Umbilical cord (tissue), 2 donors: Measurements from ENCODE around the gene TEDC2. TPM values are rescaled to one million over a fixed set of nuclear protein-coding genes. Genes with fewer than 3 reads are reported as not detected.
"Not testable (repeated sequence)": the region's sequence is repeated elsewhere in the genome, so short reads cannot be mapped to it uniquely, and the experiment has no call there.

Source experiments
- DNase-seq: peaks from one replicate; pipeline ENCODE4 v3.0.0-alpha.2; 2015; ENCODE audit warnings: low spot score
- total RNA-seq: library from RNA; depleted of rRNA; stranded (reverse); fragments of >200 nt; gene quantifications from one replicate; pipeline ENCODE4 v1.2.3, GENCODE V29; 2014; ENCODE audit warnings: low replicate concordance; ENCODE audit not compliant: insufficient read depth

The TEDC2 gene
- total RNA-seq, result 1.2 TPM

- peak; percentile 98 for DNase-seq
These were observed at the start of gene TEDC2 for GRCh38 chr16:2459647-2460390. Gene TEDC2 (plus strand): TSS chr16:2460109. CDS start chr16:2460145, 36 bp downstream.

- DNase-seq, result no peak
These were observed 44.8 kb upstream of the TEDC2 start for GRCh38 chr16:2415085-2415484.

- DNase-seq, result no peak
These were observed 39.9 kb upstream of the TEDC2 start for GRCh38 chr16:2420035-2420434.

- DNase-seq, result no peak
These were observed 37.6 kb upstream of the TEDC2 start for GRCh38 chr16:2422123-2422867.

GRCh38 chr16:2424061-2425007 lies 35.6 kb upstream of the TEDC2 start:
- DNase-seq, result no peak

GRCh38 chr16:2425008-2425518 lies 34.8 kb upstream of the TEDC2 start:
- no peak for DNase-seq

- no peak for DNase-seq
These were observed 34.0 kb upstream of the TEDC2 start for GRCh38 chr16:2425825-2426430.

- DNase-seq, result no peak
These were observed 33.0 kb upstream of the TEDC2 start for GRCh38 chr16:2426941-2427361.

- DNase-seq, result no peak
These were observed 32.4 kb upstream of the TEDC2 start for GRCh38 chr16:2427526-2427925.

GRCh38 chr16:2428051-2428783 lies 31.7 kb upstream of the TEDC2 start:
- DNase-seq, result peak; percentile 31

- no peak for DNase-seq
These were observed 31.2 kb upstream of the TEDC2 start for GRCh38 chr16:2428784-2429033.

- DNase-seq, result peak; percentile 97
These were observed 30.7 kb upstream of the TEDC2 start, which contains the start of gene CCNF for GRCh38 chr16:2429034-2429770. Gene CCNF (plus strand): TSS chr16:2429447. CDS start chr16:2429482, 35 bp downstream.

- peak; percentile 35 for DNase-seq
These were observed 29.9 kb upstream of the TEDC2 start for GRCh38 chr16:2429771-2430663.

GRCh38 chr16:2432286-2432685 lies 27.6 kb upstream of the TEDC2 start:
- DNase-seq, result no peak

GRCh38 chr16:2432801-2433505 lies 27.0 kb upstream of the TEDC2 start:
- no peak for DNase-seq

GRCh38 chr16:2435236-2435635 lies 24.7 kb upstream of the TEDC2 start:
- DNase-seq, result not testable (repeated sequence)

GRCh38 chr16:2436110-2436509 lies 23.8 kb upstream of the TEDC2 start:
- peak; percentile 44 for DNase-seq
